GM21576 (cell line): ENCODE results near the gene SH3RF3.
A peak's percentile ranks its signal among the peaks of the same experiment; 100 is the strongest.
"Not testable (repeated sequence)": the region's sequence is repeated elsewhere in the genome, so short reads cannot be mapped to it uniquely, and the experiment has no call there.

Source experiments
- ATAC-seq: cut with Tn5 transposase; IDR thresholded peaks from one replicate; pipeline ENCODE4 v1.9.1; 2021; ENCODE audit warnings: mild to moderate bottlenecking, moderate library complexity; ENCODE audit not compliant: unreplicated experiment

Gene SH3RF3

GRCh38 chr2:109117181-109117580, 11.8 kb upstream of the SH3RF3 start:
- not testable (repeated sequence) for ATAC-seq

- ATAC-seq: no peak
These were observed 11.2 kb upstream of the SH3RF3 start for GRCh38 chr2:109117780-109118179.

GRCh38 chr2:109118321-109118720, 10.7 kb upstream of the SH3RF3 start:
- ATAC-seq: no peak

- ATAC-seq: no peak
These were observed 8.8 kb upstream of the SH3RF3 start for GRCh38 chr2:109120166-109120565.

GRCh38 chr2:109120686-109121085, 8.3 kb upstream of the SH3RF3 start:
- ATAC-seq: not testable (repeated sequence)

- no peak for ATAC-seq
These were observed 5.3 kb upstream of the SH3RF3 start for GRCh38 chr2:109123586-109124201.

- ATAC-seq: no peak
These were observed 3.9 kb upstream of the SH3RF3 start for GRCh38 chr2:109124982-109125592.

GRCh38 chr2:109125593-109126500, 3.2 kb upstream of the SH3RF3 start:
- no peak for ATAC-seq

- no peak for ATAC-seq
These were observed 2.5 kb upstream of the SH3RF3 start for GRCh38 chr2:109126501-109126860.

GRCh38 chr2:109127556-109127955, 1.4 kb upstream of the SH3RF3 start:
- no peak for ATAC-seq

- no peak for ATAC-seq
These were observed 873 bp upstream of the SH3RF3 start for GRCh38 chr2:109128048-109128615.

- ATAC-seq: no peak
These were observed 433 bp downstream of the SH3RF3 start for GRCh38 chr2:109129356-109129920.

- ATAC-seq: no peak
These were observed 1.1 kb downstream of the SH3RF3 start for GRCh38 chr2:109129921-109130722.

- ATAC-seq: no peak
These were observed 1.7 kb downstream of the SH3RF3 start for GRCh38 chr2:109130723-109130995.

- no peak for ATAC-seq
These were observed 2.8 kb downstream of the SH3RF3 start for GRCh38 chr2:109131777-109132176.

- ATAC-seq: no peak
These were observed 3.6 kb downstream of the SH3RF3 start for GRCh38 chr2:109132626-109133025.

- ATAC-seq: no peak
These were observed 4.7 kb downstream of the SH3RF3 start for GRCh38 chr2:109133746-109134145.

- peak; percentile 68 for ATAC-seq
These were observed 5.8 kb downstream of the SH3RF3 start for GRCh38 chr2:109134741-109135358.

GRCh38 chr2:109135359-109136197, 6.6 kb downstream of the SH3RF3 start:
- no peak for ATAC-seq
